ENCODE results near the gene HMGN1.
A peak's percentile ranks its signal among the peaks of the same experiment; 100 is the strongest.

Gene HMGN1

GRCh38 chr21:39366563-39366962 is 17.7 kb upstream of the HMGN1 start:
- no peak for DNase-seq

DNA sequence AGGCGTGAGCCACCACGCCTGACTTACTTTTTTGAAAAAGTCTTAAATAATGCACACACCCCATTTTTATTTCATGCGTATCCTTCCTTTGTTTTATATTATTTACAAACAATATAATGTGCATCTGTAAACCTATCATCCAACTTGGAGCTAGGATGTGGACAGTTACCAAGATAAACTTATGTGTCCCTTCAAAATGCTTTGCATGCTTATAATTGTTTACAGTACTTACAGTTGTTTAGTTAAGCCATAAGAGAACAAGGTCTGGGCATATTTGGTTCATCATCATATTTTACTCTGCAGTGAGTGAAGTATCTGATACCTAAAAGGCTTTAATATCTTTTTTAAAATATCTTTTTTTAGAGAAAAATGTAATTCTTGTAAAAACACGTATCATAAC is 16.1 kb upstream of the HMGN1 start:
- no peak for DNase-seq

GRCh38 chr21:39363607-39364555 is 15.0 kb upstream of the HMGN1 start:
- peak; percentile 16 for DNase-seq

GRCh38 chr21:39362733-39363132 is 13.8 kb upstream of the HMGN1 start:
- DNase-seq, result no peak

DNA sequence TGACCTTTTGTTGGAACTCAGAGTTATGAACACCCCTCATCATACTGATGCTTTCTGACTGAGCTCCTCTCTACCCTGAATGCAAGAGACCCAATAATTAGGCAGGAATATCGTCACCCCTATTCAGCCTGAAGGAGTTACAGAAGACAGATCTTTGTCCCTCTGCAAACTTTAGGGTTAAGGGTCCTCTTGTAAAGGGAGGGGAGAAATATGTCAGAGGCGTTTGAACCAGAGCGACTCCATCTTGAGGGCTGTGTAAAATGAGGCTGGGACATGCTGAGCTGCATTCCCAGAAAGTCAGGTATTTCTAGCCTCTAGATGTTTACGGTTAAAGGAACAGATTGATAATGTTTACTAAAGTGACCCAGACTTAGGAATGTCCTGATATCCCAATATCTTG is 10.5 kb upstream of the HMGN1 start:
- DNase-seq, result no peak

DNA sequence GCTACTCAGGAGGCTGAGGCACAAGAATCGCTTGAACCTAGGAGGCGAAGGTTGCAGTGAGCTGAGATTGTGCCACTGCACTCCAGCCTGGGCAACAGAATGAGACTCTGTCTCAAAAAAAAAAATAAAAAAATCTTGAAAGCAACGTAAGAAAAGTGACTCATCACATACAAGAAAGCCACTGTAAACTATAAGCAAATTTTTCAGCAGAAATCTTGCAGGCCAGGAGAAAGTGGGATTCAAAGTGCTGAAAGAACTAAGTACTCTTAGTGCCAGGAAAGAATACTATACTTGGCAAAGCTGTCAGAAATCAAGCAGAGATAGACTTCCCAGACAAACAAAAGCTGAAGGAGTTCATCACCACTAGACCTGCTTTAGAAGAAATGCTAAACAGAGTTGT is 4.4 kb upstream of the HMGN1 start:
- DNase-seq, result no peak

DNA sequence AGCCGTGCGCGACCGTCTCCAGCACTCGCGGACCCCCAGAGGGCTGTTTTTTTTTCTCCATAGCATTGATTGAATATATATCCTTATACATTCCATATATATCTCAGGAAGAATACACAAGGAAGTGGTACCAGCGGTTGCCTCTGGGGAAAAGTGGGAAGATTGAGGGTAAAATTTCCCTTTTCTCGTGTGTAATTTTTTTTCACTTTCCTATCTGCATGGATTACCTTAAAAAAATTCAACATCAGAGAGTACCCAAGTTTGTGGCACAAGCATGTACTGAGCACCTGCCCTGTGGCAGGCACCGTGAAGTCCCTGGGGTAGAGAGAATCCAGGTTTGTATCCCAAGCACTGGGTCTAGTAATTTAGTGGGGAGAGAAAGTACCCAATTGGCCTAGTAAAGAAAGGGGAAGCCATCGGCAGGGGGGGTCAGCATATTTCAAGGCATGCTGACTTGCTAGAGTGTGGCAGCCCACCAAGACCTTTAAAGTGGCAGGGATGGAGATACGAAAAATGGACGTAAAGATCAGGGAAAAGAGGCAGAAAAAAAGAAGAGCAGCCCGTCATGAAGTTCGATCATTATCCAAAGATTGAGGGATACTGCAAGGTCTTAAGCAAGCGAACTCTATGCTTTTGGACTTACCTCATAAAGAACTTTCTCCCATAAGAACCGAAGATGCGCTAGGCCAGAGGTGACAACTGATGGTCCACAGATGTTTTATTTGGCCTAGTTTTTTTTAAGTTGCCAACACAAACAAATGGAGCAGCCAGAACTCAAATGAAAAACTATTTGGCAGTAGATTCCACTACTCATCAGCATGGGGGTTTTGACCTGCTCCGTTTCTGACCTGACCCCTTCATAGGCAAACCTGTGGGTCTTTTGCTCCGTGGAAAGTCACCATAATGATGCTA is 1.5 kb upstream of the HMGN1 start:
- DNase-seq, result no peak

DNA sequence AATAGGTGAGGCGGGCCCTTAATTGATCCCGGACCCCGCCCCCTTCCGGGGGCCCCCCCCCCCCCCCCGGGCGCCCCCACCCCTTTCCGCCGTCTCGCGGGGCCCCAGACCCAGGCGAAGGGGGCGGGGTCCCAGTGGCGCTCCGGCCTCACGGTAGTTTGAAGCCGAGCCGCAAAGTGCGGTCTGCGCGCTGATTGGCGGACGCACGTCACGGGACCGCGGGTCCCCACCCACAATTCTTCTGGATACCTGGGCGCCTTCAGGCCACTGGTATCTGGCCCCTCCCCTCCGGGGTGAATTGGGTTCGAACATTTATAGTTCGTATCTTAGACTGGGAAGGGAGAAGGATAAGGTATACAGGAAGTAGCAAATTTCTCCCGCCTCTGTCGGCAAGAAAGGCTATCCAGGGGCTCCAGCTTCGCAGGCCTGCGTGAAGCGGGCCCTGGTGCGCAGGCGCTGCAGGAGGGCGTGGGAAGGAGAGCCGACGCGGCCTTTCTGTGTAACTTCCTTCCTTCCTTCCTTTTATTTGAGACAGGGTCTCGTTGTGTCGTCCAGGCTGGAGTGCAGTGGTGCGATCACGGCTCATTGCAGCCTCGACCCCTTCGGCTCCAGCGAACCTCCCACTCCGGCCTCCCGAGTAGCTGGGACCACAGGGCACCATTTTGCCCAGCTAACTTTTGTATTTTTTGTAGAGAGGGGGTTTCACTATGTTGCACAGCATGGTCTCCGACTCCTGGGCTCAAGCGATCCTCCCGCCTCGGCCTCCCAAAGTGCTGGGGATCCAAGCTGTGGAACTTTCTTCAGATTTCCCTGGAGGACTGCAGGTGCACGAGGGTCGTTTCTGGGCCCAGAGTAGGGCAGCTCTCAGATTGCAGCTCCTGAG is 564 bp upstream of the HMGN1 start:
- peak; percentile 99 for DNase-seq

DNA sequence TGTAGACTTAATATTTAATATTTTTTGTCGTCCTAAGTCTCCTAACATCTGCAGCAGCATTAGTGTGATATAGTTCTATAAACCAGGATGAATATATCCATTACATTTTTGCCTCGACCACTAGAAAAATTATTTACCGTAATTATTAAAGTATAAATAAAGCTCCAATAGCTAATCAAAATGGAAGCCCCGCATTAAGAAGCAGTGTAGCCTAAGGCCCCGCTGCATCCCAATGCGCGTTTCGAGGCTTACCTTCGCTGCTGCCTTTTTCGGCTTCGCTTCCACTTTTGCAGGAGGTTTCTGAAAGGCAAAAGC is 891 bp downstream of the HMGN1 start:
- peak; percentile 67 for DNase-seq

GRCh38 chr21:39347537-39347936 is 1.4 kb downstream of the HMGN1 start:
- DNase-seq, result no peak

GRCh38 chr21:39346671-39347331 is 2.1 kb downstream of the HMGN1 start:
- no peak for DNase-seq

GRCh38 chr21:39346206-39346605 is 2.7 kb downstream of the HMGN1 start:
- no peak for DNase-seq

- peak; percentile 65 for DNase-seq
Observed at GRCh38 chr21:39345440-39345839, 3.4 kb downstream of the HMGN1 start.

GRCh38 chr21:39344848-39345247 is 4.0 kb downstream of the HMGN1 start:
- DNase-seq, result no peak

DNA sequence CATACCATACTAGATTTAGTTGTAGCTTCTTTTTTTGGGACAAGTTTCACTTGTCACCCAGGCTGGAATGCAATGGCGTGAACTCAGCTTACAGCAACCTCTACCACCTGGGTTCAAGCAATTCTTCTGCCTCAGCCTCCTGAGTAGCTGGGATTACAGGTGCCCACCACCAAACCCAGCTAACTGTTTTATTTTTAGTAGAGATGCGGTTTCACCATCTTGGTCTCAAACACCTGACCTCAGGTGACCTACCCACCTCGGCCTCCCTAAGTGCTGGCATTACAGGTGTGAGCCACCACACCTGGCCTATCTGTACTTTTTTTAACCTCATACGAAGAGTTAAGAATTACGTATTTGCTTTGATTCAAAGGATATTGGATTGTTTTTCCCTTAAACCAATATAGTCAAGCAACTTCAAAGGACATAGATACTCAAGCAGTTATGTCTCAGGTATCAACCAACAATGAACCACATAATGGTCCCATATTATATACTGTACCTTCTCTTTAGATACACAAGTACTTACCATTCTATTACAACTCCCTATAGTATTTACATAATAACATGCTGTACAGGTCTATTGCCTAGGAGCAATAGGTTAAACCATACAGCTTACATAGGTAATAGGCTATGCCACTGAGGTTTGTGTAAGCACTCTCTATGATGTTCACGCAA is 7.5 kb downstream of the HMGN1 start:
- no peak for DNase-seq

DNA sequence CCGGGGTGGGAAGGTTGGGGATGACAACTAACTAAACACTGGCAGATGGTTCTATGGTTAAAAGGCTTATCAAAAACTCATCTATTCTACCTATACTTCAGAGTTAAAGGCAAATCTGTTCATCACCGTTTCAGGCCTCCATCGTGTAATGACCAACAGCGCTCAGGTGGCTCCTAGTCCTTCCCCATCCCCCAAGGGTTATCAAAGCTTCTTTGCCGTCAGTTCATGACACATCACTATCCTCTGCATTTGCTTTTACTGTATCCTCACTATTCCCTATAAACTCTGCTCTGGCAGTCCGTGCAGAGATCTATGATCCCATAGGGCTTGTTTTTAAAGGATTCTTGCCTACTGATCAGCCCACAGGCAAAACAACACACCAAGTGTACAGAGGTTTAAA is 8.2 kb downstream of the HMGN1 start:
- DNase-seq, result peak; percentile 85

DNA sequence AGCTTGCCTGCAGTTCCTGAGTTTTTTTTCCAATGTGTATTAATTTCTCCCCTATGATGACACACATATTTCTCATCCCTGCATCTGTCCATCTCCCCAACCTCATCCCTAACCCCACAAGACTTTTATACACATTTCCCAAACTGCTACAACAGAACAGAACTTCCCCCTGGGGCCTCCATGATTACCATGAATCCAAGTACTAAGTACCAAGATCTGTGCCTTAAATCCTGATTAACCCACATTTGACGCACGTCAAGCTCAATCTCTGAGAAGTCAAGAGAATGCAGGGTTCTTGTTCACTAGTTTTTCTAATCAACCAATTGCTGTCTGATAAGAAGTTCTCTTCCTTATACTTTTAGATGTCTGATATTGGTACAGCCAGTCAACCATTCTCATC is 9.7 kb downstream of the HMGN1 start:
- peak; percentile 81 for DNase-seq

- DNase-seq, result peak; percentile 96
Observed at GRCh38 chr21:39336457-39337008, 12.4 kb downstream of the HMGN1 start.

GRCh38 chr21:39334611-39335010 is 14.3 kb downstream of the HMGN1 start:
- no peak for DNase-seq

DNA sequence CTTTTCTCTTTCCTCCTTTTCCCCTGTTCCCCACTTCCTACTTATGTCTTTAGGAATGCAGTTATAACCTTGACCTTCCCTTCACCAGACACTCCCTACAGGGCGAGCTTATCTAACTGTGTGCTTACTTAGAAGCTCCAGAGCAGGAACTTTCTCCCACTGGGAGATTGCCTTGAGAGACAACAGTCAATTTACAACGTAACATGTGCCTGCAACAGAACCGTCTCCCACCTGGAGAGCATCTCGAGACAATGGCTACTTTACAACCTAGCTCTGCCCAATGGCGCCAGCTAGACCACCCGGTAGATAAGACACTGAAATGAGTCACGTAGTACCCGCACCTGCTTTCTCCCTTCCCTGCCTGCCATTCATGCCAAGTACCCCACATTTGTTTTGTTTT is 16.7 kb downstream of the HMGN1 start:
- no peak for DNase-seq

DNA sequence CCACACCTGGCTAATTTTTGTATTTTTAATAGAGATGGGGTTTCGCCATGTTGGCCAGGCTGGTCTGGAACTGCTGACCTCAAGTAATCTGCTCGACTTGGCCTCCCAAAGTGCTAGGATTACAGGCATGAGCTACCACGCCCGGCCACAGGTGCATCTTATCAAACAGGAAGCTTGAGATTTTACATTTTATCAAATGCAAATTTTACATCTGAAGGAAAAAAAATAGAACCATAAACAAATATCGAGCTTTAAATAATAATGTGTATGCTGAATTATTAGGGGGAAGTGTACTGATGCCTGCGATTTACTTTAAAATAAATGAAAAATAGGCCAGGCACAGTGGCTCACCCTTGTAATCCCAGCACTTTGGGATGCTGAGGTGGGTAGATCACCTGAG is 18.9 kb downstream of the HMGN1 start:
- DNase-seq, result no peak
